Mesothelial cell of epicardium (in vitro differentiated cells): ENCODE results near the gene PACSIN3. TPM values are rescaled to one million over a fixed set of nuclear protein-coding genes. Genes with fewer than 3 reads are reported as not detected.
A peak's percentile ranks its signal among the peaks of the same experiment; 100 is the strongest.

ENCODE experiments used
- DNase-seq, 2 experiments: peaks; one replicate each; pipeline ENCODE4 v3.0.0; 2021; ENCODE audit warnings: low spot score in 2 of 2; ENCODE audit not compliant: unreplicated experiment in 2 of 2
- H3K27ac Mint-ChIP-seq: 2 replicates; pipeline ENCODE4 v1.8.0; 2021; ENCODE audit warnings: mixed read lengths
- H3K27me3 Mint-ChIP-seq: 2 replicates; pipeline ENCODE4 v1.8.0; 2021; ENCODE audit warnings: low read depth, mixed read lengths
- H3K36me3 Mint-ChIP-seq: 2 replicates; pipeline ENCODE4 v1.8.0; 2021; ENCODE audit warnings: mixed read lengths
- H3K4me1 Mint-ChIP-seq: 2 replicates; pipeline ENCODE4 v1.8.0; 2021; ENCODE audit warnings: mixed read lengths
- H3K4me3 Mint-ChIP-seq: 2 replicates; pipeline ENCODE4 v1.8.0; 2021; ENCODE audit warnings: mild to moderate bottlenecking, moderate library complexity, mixed read lengths
- H3K9me3 Mint-ChIP-seq: 2 replicates; pipeline ENCODE4 v1.8.0; 2021; ENCODE audit warnings: mixed read lengths
- CTCF ChIP-seq: fragments of 200-600 bp; sonication (generic); IDR thresholded peaks from one replicate; pipeline ENCODE4 v1.5.0; 2021; ENCODE audit warnings: antibody characterized with exemption; ENCODE audit not compliant: unreplicated experiment
- total RNA-seq: library from RNA; stranded (reverse); gene quantifications from 3 replicates; pipeline ENCODE4 v1.2.1, GENCODE V29; 2021

The PACSIN3 gene
- total RNA-seq, 1 donor from 2014 or later = 64.1 TPM

GRCh38 chr11:47147250-47147649 is 39.0 kb downstream of the PACSIN3 start:
- Mint-ChIP-seq H3K4me1 (peaks cover 13% of the 10 kb centered on the region), H3K27ac (peak overlapping the region; percentile 14), H3K36me3 (no peaks in the 10 kb centered on the region), H3K27me3 (no peaks in the 10 kb centered on the region), H3K9me3 (no peaks in the 10 kb centered on the region), H3K4me3 (no peak overlapping the region)
- no peak for DNase-seq
- no peak for TF ChIP-seq CTCF

GRCh38 chr11:47144541-47144940 is 41.7 kb downstream of the PACSIN3 start:
- no peaks in the 10 kb centered on the region for H3K27me3 Mint-ChIP-seq
- DNase-seq = no peak
- no peak for TF ChIP-seq CTCF
- no peaks in the 10 kb centered on the region for H3K9me3 Mint-ChIP-seq
- H3K27ac Mint-ChIP-seq = no peak overlapping the region
- H3K36me3 Mint-ChIP-seq = no peaks in the 10 kb centered on the region
- peaks cover 13% of the 10 kb centered on the region for H3K4me1 Mint-ChIP-seq
- H3K4me3 Mint-ChIP-seq = no peak overlapping the region

- TF ChIP-seq CTCF = no peak
- Mint-ChIP-seq H3K4me1 (peaks cover 13% of the 10 kb centered on the region), H3K27ac (peak overlapping the region; percentile 83), H3K27me3 (no peaks in the 10 kb centered on the region), H3K4me3 (no peak overlapping the region), H3K36me3 (peaks cover 3% of the 10 kb centered on the region), H3K9me3 (no peaks in the 10 kb centered on the region)
- no peak for DNase-seq
These were observed 42.9 kb downstream of the PACSIN3 start for GRCh38 chr11:47143322-47143721.

GRCh38 chr11:47139878-47140277 is 46.4 kb downstream of the PACSIN3 start:
- no peaks in the 10 kb centered on the region for H3K9me3 Mint-ChIP-seq
- DNase-seq = no peak

GRCh38 chr11:47137476-47137875 is 48.8 kb downstream of the PACSIN3 start:
- Mint-ChIP-seq H3K27ac (no peak overlapping the region), H3K4me1 (no peaks in the 10 kb centered on the region), H3K9me3 (no peaks in the 10 kb centered on the region), H3K4me3 (no peak overlapping the region), H3K27me3 (no peaks in the 10 kb centered on the region), H3K36me3 (peaks cover 15% of the 10 kb centered on the region)
- no peak for TF ChIP-seq CTCF
- DNase-seq = no peak

More at GRCh38 chr11:47139878-47140277, 46.4 kb downstream of the PACSIN3 start:
- Mint-ChIP-seq H3K4me1 (peaks cover 9% of the 10 kb centered on the region), H3K27me3 (no peaks in the 10 kb centered on the region), H3K36me3 (peaks cover 15% of the 10 kb centered on the region), H3K4me3 (no peak overlapping the region), H3K27ac (no peak overlapping the region)
- TF ChIP-seq CTCF = no peak

GRCh38 chr11:47136921-47137320 is 49.3 kb downstream of the PACSIN3 start:
- TF ChIP-seq CTCF = no peak
- peaks cover 15% of the 10 kb centered on the region for H3K36me3 Mint-ChIP-seq

More at GRCh38 chr11:47136921-47137320, 49.3 kb downstream of the PACSIN3 start:
- no peaks in the 10 kb centered on the region for H3K27me3 Mint-ChIP-seq
- no peak overlapping the region for H3K4me3 Mint-ChIP-seq
- H3K9me3 Mint-ChIP-seq = no peaks in the 10 kb centered on the region
- no peak for DNase-seq
- no peaks in the 10 kb centered on the region for H3K4me1 Mint-ChIP-seq
- H3K27ac Mint-ChIP-seq = no peak overlapping the region
